ENCODE data around the gene FN1.
"Not testable (repeated sequence)": the region's sequence is repeated elsewhere in the genome, so short reads cannot be mapped to it uniquely, and the experiment has no call there.

FN1 gene

DNA sequence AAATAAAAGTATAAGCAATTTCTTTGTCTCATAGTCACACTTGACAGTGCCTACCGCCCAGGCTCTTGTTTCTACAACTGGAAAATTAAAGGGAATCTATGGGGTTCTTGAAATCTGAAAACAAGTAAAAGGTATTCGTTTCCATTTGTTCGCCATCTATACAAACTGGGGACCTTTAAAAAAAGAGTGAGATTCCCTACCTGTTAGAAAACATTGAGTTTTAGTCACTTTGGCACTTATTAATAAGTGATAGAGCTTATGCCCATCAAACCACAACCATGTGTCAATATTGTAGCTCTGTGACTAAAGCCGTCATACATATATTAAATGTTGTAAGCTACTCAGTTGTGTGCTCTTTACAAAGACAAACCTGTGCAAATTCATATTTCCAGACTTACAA, 13.2 kb downstream of the FN1 start:
- DNase-seq (ENCODE audit: low read depth) = no peak

DNA sequence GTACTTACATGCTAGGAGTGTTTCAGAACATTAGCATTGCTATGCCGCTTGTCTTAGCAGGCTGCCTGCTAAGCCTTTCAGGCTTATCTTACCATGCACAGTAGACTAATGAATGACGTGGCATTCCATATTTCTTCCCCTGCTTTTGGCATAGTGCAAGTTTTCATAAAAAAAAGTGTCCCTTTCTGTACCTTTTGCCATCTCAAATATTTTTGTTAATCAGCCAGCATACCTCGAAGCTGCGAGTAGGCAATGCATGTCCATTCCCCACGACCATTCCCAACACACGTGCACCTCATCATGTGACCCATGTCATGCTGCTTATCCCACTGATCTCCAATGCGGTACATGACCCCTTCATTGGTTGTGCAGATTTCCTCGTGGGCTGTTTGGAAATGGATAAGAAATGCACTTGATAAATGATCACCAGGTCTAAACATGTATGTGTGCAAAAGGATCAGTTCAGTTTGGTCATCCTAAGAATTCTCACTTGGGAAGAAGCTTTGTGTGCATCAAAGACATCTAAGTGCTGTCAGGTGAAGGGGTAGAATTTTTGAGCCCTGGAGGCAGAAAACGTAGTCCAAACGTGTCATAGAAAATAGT, 13.9 kb downstream of the FN1 start:
- no peak for DNase-seq (ENCODE audit: low read depth)

DNA sequence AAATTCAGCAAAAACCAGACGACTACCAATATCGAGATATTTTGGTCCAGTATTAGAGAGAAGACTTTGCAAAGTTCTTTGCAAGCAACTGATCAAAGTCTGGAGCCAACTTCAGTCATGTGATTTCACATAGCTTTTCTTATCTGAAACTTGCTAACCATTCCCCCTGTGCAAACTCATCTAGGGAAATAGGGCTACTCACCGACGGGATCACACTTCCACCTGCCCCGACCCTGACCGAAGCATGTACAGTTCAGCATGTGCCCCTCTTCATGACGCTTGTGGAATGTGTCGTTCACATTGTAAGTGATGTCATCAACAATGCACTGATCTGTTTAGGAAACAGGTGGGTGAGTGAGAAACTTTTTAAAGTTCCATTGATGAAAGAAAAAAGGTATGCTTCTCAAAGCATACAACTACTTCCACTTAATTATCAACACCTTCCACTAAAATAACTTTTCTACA, 15.4 kb downstream of the FN1 start:
- DNase-seq (ENCODE audit: low read depth) = no peak

DNA sequence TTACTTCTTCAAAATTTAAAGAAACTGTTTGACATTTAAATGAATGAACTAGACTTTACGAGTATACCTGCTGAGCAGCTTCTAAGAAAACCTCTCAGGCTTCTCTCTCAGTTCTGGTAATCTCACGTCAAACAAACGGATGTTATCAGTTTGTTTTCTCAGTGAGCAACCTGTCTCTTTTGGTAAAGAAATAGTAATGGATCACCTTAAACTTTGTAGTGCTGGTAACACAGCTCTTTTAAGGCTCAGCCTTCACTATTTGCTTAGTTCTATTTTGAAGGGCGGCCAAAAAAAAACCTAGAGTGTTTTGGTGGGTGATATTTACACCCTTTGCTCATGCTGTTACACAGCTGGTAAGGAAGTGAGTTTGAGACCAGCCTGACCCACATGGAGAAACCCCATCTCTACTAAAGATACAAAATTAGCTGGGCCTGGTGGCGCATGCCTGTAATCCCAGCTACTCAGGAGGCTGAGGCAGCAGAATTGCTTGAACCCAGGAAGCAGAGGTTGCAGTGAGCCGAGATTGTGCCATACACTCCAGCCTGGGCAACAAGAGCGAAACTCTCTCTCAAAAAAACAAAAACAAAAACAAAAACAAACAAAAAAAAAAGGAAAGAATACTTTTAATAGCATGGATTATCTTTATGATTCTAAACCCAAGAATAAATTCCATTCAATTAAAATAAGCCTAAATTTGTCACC, 15.9 kb downstream of the FN1 start:
- no peak for DNase-seq (ENCODE audit: low read depth)

DNA sequence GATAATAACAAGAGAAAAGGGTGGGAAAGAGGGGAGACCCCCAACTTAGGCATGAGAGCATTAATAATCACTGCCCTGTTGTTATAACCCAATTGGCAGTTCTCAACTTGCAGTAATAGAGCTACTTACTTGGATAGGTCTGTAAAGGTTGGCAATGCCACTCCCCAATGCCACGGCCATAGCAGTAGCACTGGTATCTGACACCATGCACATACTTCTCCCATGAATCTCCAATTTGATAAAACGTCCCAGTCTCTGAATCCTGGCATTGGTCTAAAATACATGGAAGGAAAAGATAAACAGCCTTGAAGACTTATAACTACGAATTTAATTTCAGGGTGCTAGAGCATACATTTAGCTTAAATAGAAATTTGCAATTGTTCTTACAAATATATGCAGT, 16.8 kb downstream of the FN1 start:
- DNase-seq (ENCODE audit: low read depth) = no peak

DNA sequence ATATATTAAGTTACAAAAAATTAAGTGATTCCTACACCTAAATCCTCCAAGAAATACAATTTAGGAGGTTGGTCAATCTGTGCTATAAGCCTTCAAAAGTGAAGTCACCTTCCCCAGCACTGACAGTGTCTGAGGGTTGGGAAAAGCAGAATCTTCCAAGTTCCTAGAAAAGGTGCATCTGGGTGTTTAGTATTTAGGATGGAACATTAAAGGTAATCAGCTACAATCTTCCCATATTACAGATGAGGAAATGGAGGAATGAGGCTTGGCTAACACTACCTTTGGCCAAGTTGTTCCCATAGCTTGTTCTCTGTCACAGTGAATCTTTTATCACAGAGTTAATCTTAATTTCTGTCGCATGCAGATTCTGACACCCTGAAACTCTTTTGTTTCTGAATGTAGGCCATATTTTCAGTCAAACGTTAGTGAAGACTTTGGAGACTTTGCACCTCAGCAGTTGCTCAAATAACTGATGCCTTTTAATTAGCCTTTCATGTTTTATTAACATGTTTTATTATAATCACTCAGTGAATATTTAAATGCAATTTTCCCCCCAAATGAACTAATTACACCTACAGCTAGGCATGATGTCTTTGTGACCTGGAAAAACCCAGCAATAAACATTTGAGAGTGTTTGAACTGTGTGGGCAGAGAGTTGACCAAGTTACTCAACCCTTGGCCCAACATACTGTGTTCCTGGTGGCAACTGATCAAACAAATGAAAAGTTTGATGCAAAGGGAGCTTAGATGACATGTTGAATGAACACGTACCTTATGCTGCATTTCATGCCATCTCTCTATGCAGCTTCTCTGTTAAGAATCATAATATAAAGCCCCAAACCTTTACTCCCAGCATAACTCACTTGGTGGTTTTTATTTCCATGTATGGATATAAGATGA, 17.6 kb downstream of the FN1 start:
- DNase-seq (ENCODE audit: low read depth) = no peak

DNA sequence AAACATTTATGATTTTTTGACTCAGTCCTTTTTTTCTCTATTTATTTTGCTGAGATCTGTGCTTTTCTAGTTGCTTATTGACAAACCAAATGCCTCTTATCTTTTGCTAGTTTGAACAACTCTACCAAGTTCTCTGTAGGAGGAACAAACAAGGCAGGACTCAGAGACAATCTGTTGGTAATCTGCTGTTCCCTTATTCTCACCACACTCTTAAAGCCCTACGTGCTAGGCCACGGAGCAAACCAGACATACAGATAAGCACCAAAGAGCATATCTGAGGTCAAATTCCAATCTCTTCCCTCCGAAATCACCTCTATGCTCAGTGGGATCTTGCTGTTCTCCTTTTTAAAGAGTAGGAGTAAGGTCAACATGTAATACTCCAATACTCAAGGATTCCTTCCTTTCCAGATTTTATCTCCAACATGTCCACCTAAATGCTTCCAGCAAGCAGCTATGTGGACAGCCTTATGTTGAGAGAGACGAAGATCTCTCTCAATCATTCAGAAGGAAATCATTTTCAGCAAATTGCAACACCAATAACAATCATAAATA, 18.4 kb downstream of the FN1 start:
- no peak for DNase-seq (ENCODE audit: low read depth)

DNA sequence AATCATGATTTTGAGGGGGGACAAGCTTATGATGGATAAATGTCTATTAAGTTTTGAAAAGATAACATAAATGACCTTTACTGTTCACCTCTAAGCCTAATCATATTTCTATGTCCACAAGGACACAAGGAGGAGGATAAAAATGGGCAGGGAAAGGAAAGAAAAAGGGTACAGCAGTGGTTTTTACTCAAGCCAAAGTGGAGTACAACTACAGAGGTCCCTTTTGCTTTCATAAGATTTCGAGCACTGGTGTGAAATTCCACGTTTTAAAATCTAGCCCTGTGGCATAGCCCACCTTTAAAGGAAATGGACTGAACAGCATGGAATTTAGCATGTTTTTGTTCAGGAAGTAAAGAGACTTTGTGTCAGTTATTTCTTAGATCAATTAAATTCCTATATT, 19.2 kb downstream of the FN1 start:
- DNase-seq (ENCODE audit: low read depth) = no peak

DNA sequence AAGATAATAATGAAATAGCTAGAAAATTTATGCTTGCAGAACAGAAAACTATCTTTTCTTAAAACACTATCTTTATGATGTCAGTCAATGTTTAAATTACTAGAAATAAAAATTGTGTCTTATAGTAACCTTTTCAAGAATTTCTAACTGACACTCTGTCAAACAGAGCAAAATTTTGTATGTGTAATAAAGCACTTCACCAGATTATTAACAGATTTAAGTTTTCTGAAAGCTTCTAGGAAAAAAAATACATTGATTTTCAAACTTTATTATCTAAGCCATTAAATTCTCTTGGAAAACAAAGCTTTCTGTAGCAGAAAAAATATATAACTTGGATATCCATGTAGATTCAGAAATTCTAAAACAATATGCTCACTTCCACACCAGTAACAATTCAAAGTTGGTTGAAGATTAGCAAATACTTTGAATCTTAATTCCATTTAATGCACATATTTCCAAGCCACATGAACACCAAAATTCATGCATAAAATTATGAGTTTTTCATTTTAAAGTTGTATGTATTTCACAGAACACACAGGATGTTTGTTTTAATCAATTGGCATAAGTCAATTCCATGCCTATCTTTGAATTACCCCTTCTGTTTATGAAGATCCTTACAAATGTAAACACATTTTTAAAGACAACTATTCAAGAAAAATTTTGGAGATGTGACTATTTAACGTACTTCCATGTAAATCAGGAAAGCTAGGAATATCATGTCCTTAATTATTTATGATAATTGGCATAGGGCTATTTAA, 19.9 kb downstream of the FN1 start:
- no peak for DNase-seq (ENCODE audit: low read depth)

DNA sequence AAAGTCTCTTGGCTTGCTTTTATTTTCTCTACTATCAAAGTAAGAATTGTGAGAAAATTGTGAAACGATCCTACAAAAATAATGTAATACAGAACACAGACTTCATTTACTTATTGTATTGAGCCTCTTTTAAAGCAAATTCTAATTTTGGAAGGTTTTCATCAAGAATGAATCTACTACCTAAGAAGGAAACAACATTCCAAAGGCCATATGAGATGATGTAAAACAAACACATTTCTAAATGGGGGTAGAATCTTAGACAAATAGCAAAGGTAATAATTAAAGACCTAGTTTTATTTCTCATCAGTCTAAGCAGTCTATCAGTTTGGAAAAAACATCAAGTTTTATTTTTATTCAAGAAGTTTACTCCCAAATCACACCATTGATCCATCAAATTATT, 20.6 kb downstream of the FN1 start:
- no peak for DNase-seq (ENCODE audit: low read depth)

DNA sequence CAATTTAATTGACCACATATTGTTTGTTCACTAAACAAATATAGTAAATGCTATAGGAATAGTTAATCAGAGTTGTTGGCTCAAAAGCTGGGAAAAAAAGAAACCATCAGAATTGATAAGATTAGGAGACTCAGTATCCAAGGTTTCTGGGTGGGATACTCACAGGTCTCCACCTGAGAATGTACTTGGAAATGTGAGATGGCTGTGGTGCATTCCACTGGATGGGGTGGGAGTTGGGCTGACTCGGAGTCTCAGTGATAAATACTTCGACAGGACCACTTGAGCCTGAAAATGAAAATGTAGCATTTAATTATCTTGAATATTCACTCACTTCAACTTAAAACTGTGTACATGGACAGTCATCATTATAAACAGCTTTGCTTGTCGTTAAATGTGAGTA, 21.2 kb downstream of the FN1 start:
- no peak for DNase-seq (ENCODE audit: low read depth)

DNA sequence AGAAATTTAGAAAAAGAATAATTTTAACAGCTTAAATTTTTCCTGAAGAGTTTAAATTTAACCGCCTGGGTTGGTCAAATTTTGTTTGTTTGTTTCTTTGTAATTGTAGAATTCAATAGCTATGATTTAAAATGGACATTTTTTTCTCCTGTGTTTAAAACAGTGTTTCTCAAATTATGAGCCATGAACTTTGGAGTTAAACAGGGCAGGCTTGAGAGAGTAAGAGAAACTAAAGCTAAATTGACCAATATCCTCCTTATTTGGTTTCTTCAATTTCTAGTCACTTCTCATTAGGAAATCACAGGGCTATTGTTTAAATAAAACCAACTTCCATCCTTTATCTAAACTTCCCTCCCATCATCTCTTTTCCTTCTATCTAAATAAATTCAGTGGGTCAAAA, 21.9 kb downstream of the FN1 start:
- DNase-seq (ENCODE audit: low read depth) = no peak

DNA sequence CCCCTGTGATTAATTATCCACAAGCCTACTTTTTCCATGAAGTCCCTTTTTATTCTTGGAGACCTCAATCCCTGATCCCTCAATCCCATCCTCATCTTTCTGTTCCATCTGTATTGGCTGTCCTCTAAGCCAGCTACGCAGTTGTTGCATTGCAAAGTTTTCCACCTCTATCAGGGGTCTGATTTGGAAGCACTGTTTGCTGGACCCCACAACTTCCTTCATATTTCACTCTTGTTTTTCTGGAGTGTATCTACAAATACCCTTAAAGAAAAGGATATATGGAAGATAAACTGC, 22.4 kb downstream of the FN1 start:
- DNase-seq (ENCODE audit: low read depth) = no peak

DNA sequence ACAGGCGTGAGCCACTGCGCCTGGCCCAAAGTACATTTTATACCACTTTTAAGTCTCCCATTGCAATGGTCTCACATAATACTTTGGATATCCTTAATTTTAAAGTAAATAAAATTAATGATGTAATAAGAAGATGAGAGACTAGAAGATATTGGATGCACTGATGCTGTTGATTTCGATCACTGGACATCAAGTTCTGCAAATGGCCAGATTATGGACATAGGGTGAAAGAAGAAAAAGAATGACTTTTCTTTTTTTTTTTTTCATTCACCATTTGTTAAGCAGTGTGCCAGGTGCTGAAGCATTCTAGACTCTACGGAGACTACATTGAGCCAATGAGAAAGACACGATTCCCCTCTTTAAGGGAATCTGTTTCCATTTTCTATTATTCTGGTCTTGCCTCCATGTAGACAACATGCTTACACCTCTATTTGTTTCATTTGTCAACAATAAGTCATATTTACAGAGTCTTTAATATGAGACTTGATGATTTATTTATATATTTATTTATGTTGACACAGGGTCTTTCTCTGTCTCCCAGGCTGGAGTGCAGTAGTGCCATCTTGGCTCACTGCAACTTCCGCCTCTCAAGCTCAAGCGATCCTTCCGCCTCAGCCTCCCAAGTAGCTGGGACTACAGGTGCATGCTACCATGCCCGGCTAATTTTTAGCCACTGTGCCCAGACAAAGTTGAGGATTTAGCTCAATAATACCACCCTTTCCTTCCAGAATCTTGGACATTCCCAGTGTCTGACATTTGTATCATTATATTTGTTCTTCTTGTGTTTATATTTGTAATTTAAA, 23.7 kb downstream of the FN1 start:
- DNase-seq (ENCODE audit: low read depth) = no peak

DNA sequence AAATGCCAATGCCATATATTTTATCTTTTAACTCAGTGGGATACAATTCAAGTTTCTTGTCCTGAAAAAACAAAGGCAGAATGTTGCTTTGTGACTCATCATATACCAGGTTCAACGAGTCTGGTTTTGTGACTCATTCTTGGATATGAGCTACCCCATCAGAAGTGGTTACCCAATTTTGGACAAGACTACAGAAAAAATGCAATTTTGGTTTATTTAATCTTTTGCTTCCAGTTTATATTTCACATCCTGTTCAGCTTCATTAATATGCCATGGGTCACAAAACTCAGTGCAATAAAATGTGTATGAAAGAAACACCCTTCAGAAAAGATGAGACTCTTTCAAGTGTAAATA, 25.0 kb downstream of the FN1 start:
- DNase-seq (ENCODE audit: low read depth) = no peak

DNA sequence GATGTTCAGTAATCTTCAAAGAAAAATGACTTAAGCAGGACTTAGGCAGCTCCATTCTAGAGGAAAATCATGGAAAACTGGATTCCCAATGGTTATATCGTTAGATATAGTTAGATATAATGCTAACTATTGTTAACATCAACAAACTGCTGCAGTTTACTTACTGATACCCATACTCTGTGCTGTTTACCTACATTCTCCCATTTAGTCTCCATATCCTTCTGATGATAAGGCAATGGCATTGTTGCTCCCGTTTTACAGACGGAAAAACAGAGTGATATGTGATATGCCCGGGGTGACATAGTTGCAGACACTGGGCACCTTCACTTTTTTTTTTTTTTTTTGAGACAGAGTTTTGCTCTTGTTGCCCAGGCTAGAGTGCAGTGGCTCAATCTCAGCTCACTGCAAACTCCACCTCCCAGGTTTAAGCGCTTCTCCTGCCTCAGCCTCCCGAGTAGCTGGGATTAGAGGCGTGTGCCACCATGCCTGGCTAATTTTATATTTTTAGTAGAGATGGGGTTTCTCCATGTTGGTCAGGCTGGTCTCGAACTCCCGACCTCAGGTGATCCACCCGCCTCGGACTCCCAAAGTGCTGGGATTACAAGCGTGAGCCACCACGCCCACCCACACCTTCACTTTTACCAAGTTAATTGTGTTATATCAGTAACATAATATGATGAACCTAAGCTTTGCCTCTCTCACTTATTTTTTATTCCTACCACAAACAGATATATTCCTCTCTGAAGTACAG, 25.5 kb downstream of the FN1 start:
- not testable (repeated sequence) for DNase-seq (ENCODE audit: low read depth)

DNA sequence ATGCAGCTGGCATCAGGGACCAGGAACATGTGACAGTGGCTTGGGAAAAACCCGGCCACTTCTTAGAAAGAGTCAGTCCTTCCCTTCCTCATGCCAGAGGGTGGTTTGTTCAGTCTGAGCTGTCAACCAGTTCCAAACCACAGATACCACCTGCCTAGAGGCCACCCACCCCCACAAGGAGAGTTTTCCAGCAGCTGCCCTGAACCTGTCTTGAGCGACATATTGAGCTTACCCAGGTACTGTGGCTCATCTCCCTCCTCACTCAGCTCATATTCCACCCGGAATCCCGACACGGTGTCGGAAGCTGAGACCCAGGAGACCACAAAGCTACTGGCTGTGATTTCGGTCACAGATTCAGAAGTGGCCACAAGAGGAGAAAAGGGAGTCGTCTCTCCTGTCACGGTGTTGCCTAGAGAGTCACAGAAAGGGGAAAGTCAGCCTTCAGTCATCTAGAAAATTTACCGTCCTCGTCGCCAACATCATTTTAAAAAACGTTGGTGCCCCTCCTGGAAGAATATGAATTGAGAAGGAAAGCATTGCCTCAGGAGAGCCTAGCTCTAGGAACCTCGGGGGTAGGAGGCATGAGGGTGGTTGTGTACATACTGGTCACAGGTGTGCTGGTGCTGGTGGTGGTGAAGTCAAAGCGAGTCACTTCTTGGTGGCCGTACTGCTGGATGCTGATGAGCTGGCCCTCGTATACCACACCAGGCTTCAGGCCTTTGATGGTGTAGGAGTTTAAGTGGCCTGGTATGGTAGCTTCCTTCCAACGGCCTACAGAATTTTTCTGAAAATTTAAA, 26.3 kb downstream of the FN1 start:
- DNase-seq (ENCODE audit: low read depth) = no peak

DNA sequence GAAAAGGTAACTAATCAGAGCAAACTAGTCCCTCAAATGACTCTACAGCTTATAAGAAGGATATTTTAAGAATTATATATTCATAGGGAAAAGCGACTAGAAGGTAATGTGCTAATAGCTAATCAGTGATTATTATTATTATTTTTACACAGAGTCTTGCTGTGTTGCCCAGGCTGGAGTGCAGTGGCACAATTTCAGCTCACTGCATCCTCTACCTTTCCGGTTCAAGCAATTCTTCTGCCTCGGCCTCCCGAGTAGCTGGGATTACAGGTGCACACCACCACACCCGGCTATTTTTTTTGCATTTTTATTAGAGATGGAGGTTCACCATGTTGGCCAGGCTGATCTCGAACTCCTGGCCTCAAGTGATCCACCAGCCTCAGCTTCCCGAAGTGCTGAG, 27.4 kb downstream of the FN1 start:
- DNase-seq (ENCODE audit: low read depth) = not testable (repeated sequence)

DNA sequence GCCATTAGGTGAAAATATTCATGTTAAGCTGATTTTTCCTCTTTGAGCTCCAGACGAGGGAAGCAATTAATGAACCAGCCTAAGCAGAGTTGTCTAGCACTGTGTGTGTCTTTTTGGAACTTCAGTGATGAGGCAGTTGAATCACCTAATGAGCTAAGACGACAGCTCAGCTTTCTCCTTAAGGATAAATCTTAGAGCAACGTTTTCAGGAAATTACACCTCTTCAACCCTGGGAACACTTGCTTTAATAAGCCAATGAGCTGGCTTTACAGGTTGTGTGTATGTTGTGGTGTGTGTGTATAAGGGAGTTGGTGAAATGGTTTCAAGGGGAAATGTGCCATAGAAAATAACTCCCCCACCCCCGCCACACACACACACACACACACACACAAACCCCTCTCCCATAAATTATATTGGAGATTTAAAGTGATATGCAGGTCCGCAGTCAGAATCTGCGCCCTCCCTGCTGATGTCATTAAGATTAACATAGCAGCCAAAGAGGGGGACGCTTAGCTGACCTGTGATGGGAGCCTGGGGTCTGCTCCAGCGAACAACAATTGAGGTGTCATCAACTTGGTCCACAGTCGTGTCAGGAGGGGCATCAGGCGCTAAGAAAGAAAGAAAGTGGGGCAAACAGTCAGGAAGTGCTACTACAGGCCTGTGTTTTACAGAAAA, 28.1 kb downstream of the FN1 start:
- DNase-seq (ENCODE audit: low read depth) = no peak
